ENCODE measurements around the gene SLC29A1. TPM values are rescaled to one million over a fixed set of nuclear protein-coding genes. Genes with fewer than 3 reads are reported as not detected.
A peak's percentile ranks its signal among the peaks of the same experiment; 100 is the strongest.

Gene SLC29A1
- total RNA-seq, 1 experiment from 2014 or later = 11.0 TPM

GRCh38 chr6:44221291-44221960 lies 2.0 kb upstream of the SLC29A1 start:
- Histone ChIP-seq H3K27ac (no peak overlapping the region), H3K4me1 (replicated peaks) (peaks cover 59% of the 10 kb centered on the region)

DNA sequence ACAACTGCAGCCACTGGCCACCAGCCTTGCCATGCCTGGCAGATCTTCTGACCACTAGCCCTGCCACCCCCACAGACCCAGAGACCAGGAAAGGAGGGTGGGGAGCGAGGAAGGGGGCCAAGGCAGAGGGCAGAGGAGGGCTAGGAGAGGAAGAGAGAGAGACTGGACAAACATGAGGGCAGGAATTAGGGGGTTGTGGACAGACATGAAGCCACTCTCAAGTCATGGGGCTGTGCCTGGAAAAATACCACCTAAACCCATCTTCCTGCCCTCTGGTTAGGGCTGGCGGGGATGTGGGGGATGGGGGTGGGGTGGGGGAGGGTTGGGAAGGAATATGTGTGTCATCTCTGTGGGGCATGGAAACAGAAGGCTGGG lies 1.4 kb upstream of the SLC29A1 start:
- Histone ChIP-seq H3K9me3 (replicated peaks) (0 out of 2 replicates have a peak, but pooled peaks cover 2% of the 10 kb centered on the region), H3K27me3 (replicated peaks) (no peaks in the 10 kb centered on the region), H3K36me3 (no peaks in the 10 kb centered on the region), H3K4me3 (no peak overlapping the region), H3K4me1 (replicated peaks) (peaks cover 57% of the 10 kb centered on the region), H3K27ac (no peak overlapping the region)
- no peak for DNase-seq (ENCODE audit: low read depth in 1 of 2, low spot score in 2 of 2)

More at GRCh38 chr6:44221291-44221960, 2.0 kb upstream of the SLC29A1 start:
- Histone ChIP-seq H3K36me3 (no peaks in the 10 kb centered on the region), H3K27me3 (replicated peaks) (no peaks in the 10 kb centered on the region), H3K9me3 (replicated peaks) (0 out of 2 replicates have a peak, but pooled peaks cover 2% of the 10 kb centered on the region), H3K4me3 (no peak overlapping the region)
- peak; percentile 68 to 91 for DNase-seq (ENCODE audit: low read depth in 1 of 2, low spot score in 2 of 2)

- H3K27ac ChIP-seq = no peak overlapping the region
- H3K4me1 ChIP-seq (replicated peaks) = peaks cover 50% of the 10 kb centered on the region
- H3K4me3 ChIP-seq = peak overlapping the region; percentile 50
- H3K9me3 ChIP-seq (replicated peaks) = 0 out of 2 replicates have a peak, but pooled peaks cover 2% of the 10 kb centered on the region
- H3K36me3 ChIP-seq = no peaks in the 10 kb centered on the region
- no peaks in the 10 kb centered on the region for H3K27me3 ChIP-seq (replicated peaks)
- no peak for DNase-seq (ENCODE audit: low read depth in 1 of 2, low spot score in 2 of 2)
Measured at GRCh38 chr6:44222486-44223318, 693 bp upstream of the SLC29A1 start.

DNA sequence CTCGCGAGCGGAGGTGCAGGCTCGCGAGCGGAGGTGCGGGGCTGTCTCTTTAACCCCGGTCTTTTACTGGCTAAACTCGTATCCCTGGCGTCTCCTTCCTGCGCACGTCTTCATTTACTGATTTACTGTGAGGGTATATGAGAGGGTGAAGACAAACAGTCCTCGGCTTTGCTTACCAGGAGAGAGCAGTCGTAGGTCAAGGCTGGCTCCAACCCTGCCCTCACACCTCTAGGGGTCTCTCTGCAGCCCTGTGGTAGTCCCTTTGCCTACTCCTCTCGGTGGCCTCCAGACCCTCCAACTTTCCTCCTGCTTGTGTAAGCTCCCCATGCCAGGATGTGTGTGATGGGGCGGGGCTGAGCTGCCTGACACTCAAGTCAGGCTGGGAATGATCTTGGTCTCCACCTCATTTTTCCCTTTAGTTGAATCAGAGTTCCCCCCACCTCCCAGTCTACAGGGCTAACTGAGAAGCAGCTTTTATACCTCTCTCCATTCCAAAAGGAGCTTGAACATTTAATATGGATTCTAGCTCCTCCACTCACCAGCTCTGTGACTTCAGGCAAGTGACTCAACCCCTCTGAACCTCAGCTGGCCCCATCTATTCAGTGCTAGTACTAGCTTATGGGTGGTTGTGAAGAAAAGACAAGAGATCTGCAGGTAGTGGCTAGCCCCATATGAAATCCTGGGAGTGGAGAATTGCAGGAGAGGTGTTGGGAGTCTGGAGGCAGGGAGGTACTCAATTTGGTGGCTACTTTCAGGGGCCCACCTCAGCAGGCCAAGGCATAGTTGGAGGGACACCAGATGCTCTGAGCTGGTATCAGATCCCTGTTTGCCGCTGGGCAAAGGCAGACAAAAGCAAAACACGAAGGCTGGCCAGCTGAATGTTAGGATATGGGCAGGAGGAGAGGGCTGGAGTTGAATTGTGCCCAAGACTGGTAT lies 902 bp downstream of the SLC29A1 start:
- no peak for DNase-seq (ENCODE audit: low read depth in 1 of 2, low spot score in 2 of 2)
- H3K36me3 ChIP-seq = no peaks in the 10 kb centered on the region
- no peak overlapping the region for H3K27ac ChIP-seq
- H3K9me3 ChIP-seq (replicated peaks) = 0 out of 2 replicates have a peak, but pooled peaks cover 2% of the 10 kb centered on the region
- H3K4me3 ChIP-seq = peak overlapping the region; percentile 50
- no peaks in the 10 kb centered on the region for H3K27me3 ChIP-seq (replicated peaks)
- H3K4me1 ChIP-seq (replicated peaks) = peaks cover 34% of the 10 kb centered on the region

- H3K4me3 ChIP-seq = no peak overlapping the region
- H3K4me1 ChIP-seq (replicated peaks) = peaks cover 31% of the 10 kb centered on the region
- DNase-seq (ENCODE audit: low read depth in 1 of 2, low spot score in 2 of 2) = no peak
- H3K9me3 ChIP-seq (replicated peaks) = 0 out of 2 replicates have a peak, but pooled peaks cover 2% of the 10 kb centered on the region
- no peak overlapping the region for H3K27ac ChIP-seq
- H3K27me3 ChIP-seq (replicated peaks) = no peaks in the 10 kb centered on the region
- no peaks in the 10 kb centered on the region for H3K36me3 ChIP-seq
Measured at GRCh38 chr6:44224965-44225305, 1.5 kb downstream of the SLC29A1 start.

DNA sequence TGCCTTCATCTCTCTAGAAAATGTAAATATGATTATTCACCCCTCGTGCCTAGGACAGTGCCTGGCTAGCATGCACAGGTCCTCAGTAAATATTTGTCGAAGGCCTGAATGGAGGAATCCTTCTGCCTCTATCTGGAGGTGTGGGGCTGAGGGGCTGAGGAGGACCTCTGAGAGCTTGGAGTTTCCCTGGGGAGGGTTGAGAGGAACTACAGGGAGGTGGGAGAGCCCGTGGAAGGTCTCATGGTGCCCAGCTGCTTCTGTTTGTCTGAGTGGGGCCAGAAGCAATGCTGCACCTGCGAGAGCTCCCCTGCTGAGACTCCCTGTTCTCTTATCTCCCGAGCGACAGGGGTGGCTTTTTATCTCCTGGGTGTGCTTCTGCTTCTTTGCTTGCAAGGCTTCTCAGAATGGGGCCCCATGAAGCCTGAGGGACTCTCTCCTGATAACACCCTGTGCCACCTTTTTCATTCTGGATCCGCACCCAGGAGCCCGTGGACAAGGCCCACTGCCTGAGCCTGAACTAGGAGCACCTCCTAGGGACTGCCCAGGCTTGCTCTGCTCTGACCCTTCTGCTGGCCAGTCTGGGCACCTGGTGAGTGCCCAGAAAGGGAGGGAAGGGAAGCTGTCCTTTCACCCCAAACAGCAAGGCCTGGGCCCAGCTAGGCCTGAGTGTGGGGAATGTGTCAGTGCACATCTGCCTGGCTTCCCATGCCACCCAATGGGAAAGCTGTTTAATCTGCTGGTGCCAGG lies 2.4 kb downstream of the SLC29A1 start:
- H3K4me1 ChIP-seq (replicated peaks) = peaks cover 31% of the 10 kb centered on the region
- DNase-seq (ENCODE audit: low read depth in 1 of 2, low spot score in 2 of 2) = no peak
- H3K27me3 ChIP-seq (replicated peaks) = no peaks in the 10 kb centered on the region
- no peak overlapping the region for H3K27ac ChIP-seq
- no peak overlapping the region for H3K4me3 ChIP-seq
- 0 out of 2 replicates have a peak, but pooled peaks cover 2% of the 10 kb centered on the region for H3K9me3 ChIP-seq (replicated peaks)
- H3K36me3 ChIP-seq = no peaks in the 10 kb centered on the region

DNA sequence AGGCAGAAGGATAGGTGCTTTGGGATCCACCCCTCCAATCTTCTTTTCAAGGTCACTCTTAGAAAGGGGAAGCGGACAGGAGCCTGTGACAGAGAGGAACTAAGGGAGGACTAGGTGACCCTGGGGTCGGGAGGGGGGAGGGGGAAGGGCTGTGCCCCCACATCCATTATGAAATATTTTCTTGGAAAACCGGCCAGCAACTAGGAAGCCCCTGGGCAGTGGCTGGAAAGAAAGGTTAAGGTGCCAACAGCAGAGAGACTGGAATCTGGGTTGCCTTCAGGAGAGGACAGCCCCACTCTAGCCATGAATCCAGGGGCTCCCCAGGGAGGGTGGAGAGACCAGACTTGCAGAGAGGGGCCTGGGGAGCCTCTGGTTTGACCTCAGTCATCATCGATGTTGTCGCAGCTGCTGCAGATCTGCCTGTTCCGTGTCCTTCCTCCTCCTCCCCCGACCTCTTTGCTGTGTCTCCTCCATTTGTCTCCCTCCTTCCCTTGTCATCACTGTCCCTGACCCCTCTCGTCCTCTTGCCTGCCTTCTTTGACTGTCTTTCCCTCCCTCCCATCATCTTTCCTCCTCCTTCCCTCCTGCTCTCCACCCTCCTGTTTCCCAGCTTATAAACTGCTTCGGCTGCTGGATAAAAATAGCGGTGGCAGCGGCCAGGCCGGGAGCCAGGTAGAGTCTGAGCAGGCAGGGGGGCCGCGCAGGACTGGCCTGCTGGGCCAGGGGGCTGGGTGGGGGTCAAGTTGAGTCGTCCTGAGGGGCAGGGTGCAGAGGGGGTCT lies 3.2 kb downstream of the SLC29A1 start:
- H3K4me1 ChIP-seq (replicated peaks) = peaks cover 25% of the 10 kb centered on the region
- no peak overlapping the region for H3K27ac ChIP-seq
- 0 out of 2 replicates have a peak, but pooled peaks cover 2% of the 10 kb centered on the region for H3K9me3 ChIP-seq (replicated peaks)
- no peak for DNase-seq (ENCODE audit: low read depth in 1 of 2, low spot score in 2 of 2)
- H3K36me3 ChIP-seq = no peaks in the 10 kb centered on the region
- no peak overlapping the region for H3K4me3 ChIP-seq
- no peaks in the 10 kb centered on the region for H3K27me3 ChIP-seq (replicated peaks)

GRCh38 chr6:44227148-44227793 lies 3.9 kb downstream of the SLC29A1 start:
- no peak overlapping the region for H3K4me3 ChIP-seq
- 0 out of 2 replicates have a peak, but pooled peaks cover 2% of the 10 kb centered on the region for H3K9me3 ChIP-seq (replicated peaks)
- no peak overlapping the region for H3K27ac ChIP-seq
- H3K4me1 ChIP-seq (replicated peaks) = peaks cover 19% of the 10 kb centered on the region
- H3K36me3 ChIP-seq = 0 out of 2 replicates have a peak, but pooled peaks cover 5% of the 10 kb centered on the region
- no peak for DNase-seq (ENCODE audit: low read depth in 1 of 2, low spot score in 2 of 2)
- H3K27me3 ChIP-seq (replicated peaks) = no peaks in the 10 kb centered on the region

DNA sequence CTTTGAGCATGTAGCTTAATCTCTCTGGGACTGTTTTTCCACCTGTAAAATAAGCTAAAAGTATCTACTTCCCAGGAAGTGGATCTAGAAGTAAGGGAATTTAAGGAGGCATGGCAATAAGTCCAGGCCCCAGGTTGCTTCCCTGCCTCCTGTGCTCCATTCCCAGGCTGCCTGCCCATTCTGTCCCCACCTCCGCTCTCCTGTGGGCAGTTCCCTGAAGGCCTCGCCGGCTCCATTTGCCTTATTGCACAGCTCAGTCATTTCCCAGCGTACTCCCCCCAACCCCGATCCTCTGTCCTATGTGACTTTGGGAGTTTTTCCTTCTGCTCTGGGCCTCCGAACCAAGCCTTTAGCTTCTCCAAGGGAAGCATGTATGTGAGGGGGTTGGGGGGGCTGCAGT lies 4.6 kb downstream of the SLC29A1 start:
- no peaks in the 10 kb centered on the region for H3K27me3 ChIP-seq (replicated peaks)
- no peak overlapping the region for H3K27ac ChIP-seq
- H3K36me3 ChIP-seq = 0 out of 2 replicates have a peak, but pooled peaks cover 5% of the 10 kb centered on the region
- no peak overlapping the region for H3K4me3 ChIP-seq
- DNase-seq (ENCODE audit: low read depth in 1 of 2, low spot score in 2 of 2) = no peak
- H3K4me1 ChIP-seq (replicated peaks) = peaks cover 12% of the 10 kb centered on the region
- 0 out of 2 replicates have a peak, but pooled peaks cover 2% of the 10 kb centered on the region for H3K9me3 ChIP-seq (replicated peaks)

- Histone ChIP-seq H3K36me3 (0 out of 2 replicates have a peak, but pooled peaks cover 5% of the 10 kb centered on the region), H3K4me1 (replicated peaks) (peaks cover 10% of the 10 kb centered on the region), H3K27ac (no peak overlapping the region), H3K27me3 (replicated peaks) (no peaks in the 10 kb centered on the region), H3K4me3 (no peak overlapping the region), H3K9me3 (replicated peaks) (0 out of 2 replicates have a peak, but pooled peaks cover 2% of the 10 kb centered on the region)
- no peak for DNase-seq (ENCODE audit: low read depth in 1 of 2, low spot score in 2 of 2)
Measured at GRCh38 chr6:44228433-44228832, 5.0 kb downstream of the SLC29A1 start.

GRCh38 chr6:44228836-44229235 lies 5.4 kb downstream of the SLC29A1 start:
- Histone ChIP-seq H3K4me3 (no peak overlapping the region), H3K27ac (no peak overlapping the region), H3K27me3 (replicated peaks) (no peaks in the 10 kb centered on the region), H3K4me1 (replicated peaks) (peaks cover 6% of the 10 kb centered on the region), H3K9me3 (replicated peaks) (no peaks in the 10 kb centered on the region), H3K36me3 (0 out of 2 replicates have a peak, but pooled peaks cover 5% of the 10 kb centered on the region)
- DNase-seq (ENCODE audit: low read depth in 1 of 2, low spot score in 2 of 2) = no peak

Data from SJSA1 (cell line).